Fibroblast of lung (primary cell): ENCODE results near the gene TRIM44.

ENCODE experiments used
- EZH2 ChIP-seq: IDR thresholded peaks from 2 replicates; pipeline ENCODE4 v1.5.1; 2012; ENCODE audit warnings: low read length, control low read depth, mild to moderate bottlenecking; ENCODE audit errors: missing control alignments
- TF ChIP-seq, protein P1 (sequence below), 2 donors: IDR thresholded peaks in 1 of 2; conservative IDR thresholded peaks in 1 of 2; 1 replicate in 1 of 2; 2 replicates in 1 of 2; pipeline ENCODE4 v1.5.1; 2011 to 2012; ENCODE audit warnings: low read length in 2 of 2, control low read depth in 1 of 2, inconsistent platforms in 1 of 2, low read depth in 1 of 2, mild to moderate bottlenecking in 1 of 2

DNA sequence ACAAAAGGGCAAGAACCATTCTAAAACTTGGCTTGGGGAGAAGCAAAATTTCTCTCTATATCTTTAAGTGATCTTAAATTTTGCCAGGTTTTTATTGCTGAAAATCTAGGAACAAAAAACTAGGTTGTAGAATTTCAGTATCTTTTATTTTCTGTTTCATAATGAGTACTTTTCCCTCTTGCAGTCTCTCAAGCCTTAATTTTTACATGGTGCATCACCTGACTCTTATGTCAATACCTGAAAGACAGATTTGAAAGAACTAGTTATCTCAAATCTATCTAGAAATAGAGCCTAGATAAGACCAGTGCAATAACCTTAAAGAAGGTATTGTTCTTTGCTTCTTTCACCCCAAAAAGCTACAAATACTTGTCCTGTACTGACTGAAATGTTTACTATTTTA is 122.1 kb downstream of the TRIM44 start:
- TF ChIP-seq, protein P1, sequence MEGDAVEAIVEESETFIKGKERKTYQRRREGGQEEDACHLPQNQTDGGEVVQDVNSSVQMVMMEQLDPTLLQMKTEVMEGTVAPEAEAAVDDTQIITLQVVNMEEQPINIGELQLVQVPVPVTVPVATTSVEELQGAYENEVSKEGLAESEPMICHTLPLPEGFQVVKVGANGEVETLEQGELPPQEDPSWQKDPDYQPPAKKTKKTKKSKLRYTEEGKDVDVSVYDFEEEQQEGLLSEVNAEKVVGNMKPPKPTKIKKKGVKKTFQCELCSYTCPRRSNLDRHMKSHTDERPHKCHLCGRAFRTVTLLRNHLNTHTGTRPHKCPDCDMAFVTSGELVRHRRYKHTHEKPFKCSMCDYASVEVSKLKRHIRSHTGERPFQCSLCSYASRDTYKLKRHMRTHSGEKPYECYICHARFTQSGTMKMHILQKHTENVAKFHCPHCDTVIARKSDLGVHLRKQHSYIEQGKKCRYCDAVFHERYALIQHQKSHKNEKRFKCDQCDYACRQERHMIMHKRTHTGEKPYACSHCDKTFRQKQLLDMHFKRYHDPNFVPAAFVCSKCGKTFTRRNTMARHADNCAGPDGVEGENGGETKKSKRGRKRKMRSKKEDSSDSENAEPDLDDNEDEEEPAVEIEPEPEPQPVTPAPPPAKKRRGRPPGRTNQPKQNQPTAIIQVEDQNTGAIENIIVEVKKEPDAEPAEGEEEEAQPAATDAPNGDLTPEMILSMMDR (conservative IDR thresholded peaks at IDR 0.05 in 1 of 2, IDR thresholded peaks at IDR 0.05 in 1 of 2; ENCODE audit: low read depth in 1 of 2, low read length in 2 of 2): no peak
- no peak for TF ChIP-seq EZH2
